ENCODE data around the gene VAMP2.

The VAMP2 gene

GRCh38 chr17:8110456-8110804 is 52.3 kb downstream of the VAMP2 start:
- no peak overlapping the region for H3K4me2 ChIP-seq (ENCODE audit: low read depth, low read length, poor library complexity, severe bottlenecking)
- no peaks in the 10 kb centered on the region for H3K36me3 ChIP-seq (ENCODE audit: insufficient read depth, low read length)
- H3K9me3 ChIP-seq (ENCODE audit: insufficient read depth, low read depth, low read length) = no peaks in the 10 kb centered on the region
- H3K9ac ChIP-seq (ENCODE audit: low read depth, low read length, poor library complexity, severe bottlenecking) = no peak overlapping the region
- peaks cover 3% of the 10 kb centered on the region for H3K4me1 ChIP-seq (ENCODE audit: insufficient read depth, low read length, poor library complexity, severe bottlenecking)
- no peak overlapping the region for H2AFZ ChIP-seq (ENCODE audit: low read length)
- no peak overlapping the region for H3K4me3 ChIP-seq (ENCODE audit: low read length, poor library complexity, severe bottlenecking)
- H3K27me3 ChIP-seq (ENCODE audit: insufficient read depth, low read length, poor library complexity, severe bottlenecking) = peaks cover 14% of the 10 kb centered on the region
- H3K79me2 ChIP-seq (ENCODE audit: insufficient read depth, low read length) = no peaks in the 10 kb centered on the region
- no peak for TF ChIP-seq CTCF (conservative IDR thresholded peaks at IDR 0.05; ENCODE audit: low read length)
- H3F3A ChIP-seq (ENCODE audit: low read depth) = no peaks in the 10 kb centered on the region
- no peaks in the 10 kb centered on the region for H3K9me2 ChIP-seq (replicated peaks; ENCODE audit: low read depth, low read length)
- no peaks in the 10 kb centered on the region for H4K20me1 ChIP-seq (ENCODE audit: insufficient read depth, low read length, poor library complexity, severe bottlenecking)

DNA sequence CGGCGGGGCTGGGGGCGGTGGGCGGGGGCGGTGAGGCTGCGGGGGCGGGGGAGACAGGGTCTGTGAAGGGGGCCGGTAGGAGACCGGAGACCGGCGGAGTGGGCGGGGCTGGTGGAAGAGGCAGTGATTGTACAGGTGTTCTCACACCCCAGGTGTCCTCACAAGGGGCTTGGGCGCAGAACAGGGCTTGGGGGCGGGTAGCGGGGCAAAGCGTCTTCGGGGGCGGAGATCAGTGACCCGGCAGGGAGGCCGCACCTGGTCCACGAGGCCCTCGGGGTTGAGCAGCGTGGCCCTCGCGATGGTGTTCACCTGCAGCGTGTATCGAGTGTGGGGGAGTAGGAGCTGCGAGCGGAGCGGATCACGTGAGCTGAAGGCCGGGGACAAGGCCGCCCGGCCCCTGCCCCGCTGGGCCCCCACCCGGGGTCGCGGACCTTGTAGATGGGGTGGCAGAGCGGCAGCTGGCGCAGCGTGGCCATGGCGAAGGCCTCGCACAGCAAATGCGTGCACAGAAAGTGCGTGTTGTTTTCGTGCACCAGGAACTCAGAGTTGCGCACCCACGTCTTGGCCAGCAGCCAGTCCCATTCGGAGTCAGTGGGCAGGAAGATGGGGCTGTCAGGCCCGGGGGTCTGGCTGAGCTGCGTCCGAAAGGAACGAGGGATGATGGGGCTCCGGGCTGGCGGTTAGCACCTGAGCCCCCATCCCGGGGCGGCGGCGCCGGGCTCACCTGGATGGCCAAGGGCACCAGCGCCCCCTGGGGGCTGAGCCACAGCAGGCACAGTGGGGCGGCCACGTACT is 52.9 kb downstream of the VAMP2 start:
- Histone ChIP-seq H3K4me1 (ENCODE audit: insufficient read depth, low read length, poor library complexity, severe bottlenecking) (peaks cover 3% of the 10 kb centered on the region), H3F3A (ENCODE audit: low read depth) (no peaks in the 10 kb centered on the region), H3K27me3 (ENCODE audit: insufficient read depth, low read length, poor library complexity, severe bottlenecking) (peaks cover 11% of the 10 kb centered on the region), H3K36me3 (ENCODE audit: insufficient read depth, low read length) (no peaks in the 10 kb centered on the region), H3K9ac (ENCODE audit: low read depth, low read length, poor library complexity, severe bottlenecking) (no peak overlapping the region), H3K9me3 (ENCODE audit: insufficient read depth, low read depth, low read length) (no peaks in the 10 kb centered on the region), H3K9me2 (replicated peaks; ENCODE audit: low read depth, low read length) (no peaks in the 10 kb centered on the region), H2AFZ (ENCODE audit: low read length) (no peak overlapping the region), H3K4me2 (ENCODE audit: low read depth, low read length, poor library complexity, severe bottlenecking) (no peak overlapping the region), H3K79me2 (ENCODE audit: insufficient read depth, low read length) (no peaks in the 10 kb centered on the region), H4K20me1 (ENCODE audit: insufficient read depth, low read length, poor library complexity, severe bottlenecking) (no peaks in the 10 kb centered on the region), H3K4me3 (ENCODE audit: low read length, poor library complexity, severe bottlenecking) (no peak overlapping the region)
- TF ChIP-seq EZH2phosphoT487 (IDR thresholded peaks at IDR 0.05; ENCODE audit: borderline replicate concordance) (no peak), CTCF (conservative IDR thresholded peaks at IDR 0.05; ENCODE audit: low read length) (peak; percentile 70)

Measured in Loucy (cell line).